ENCODE results near the gene APCDD1.

Gene APCDD1

DNA sequence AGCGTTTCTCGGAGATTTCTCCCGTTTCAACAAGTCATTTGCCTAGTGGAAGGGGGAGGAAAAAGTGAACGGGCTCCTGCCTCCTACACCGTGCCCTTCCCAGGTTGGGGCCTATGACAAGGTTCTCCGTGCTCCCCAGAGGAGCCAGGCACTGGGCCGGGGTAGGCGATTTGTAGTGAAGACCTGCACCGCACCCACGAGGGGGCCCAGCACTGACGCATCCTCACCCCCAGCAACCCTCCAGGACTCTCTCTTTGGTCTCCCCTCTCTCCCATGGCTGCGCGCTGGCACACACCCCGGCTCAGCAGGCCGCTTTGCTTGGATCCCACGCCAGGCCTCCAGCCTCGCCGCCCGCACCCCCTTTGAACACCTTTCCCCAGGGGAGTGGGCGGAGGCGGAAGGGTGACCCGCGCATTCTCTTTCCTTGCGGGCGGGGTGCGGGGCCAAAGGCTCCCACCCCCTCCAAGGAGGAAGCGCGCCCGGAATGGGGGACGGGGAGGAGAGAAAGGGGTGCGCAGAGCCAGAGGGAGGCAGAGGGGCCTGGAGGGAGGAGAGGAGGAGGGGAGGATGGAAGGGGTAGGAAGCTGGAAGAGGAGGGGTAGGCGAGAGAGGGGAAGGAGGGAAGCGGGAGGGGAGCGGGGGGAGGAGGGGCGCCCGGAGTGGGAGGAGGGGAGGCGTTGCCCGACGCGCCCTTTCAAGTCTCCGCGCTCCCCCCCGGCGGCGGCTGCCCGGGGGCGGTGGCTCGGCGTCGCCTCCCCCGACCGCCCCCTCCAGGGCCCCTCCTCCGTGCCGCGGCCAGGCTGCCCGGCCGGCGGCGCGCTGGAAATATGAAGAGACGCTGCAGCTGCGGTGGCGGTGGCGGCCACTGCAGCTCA is at the start of gene APCDD1:
TSS of gene APCDD1 (plus strand) at position 830 of the 875 bp plus-strand sequence. CDS start 347 bp downstream, outside the sequence.
- DNase-seq = no peak

DNA sequence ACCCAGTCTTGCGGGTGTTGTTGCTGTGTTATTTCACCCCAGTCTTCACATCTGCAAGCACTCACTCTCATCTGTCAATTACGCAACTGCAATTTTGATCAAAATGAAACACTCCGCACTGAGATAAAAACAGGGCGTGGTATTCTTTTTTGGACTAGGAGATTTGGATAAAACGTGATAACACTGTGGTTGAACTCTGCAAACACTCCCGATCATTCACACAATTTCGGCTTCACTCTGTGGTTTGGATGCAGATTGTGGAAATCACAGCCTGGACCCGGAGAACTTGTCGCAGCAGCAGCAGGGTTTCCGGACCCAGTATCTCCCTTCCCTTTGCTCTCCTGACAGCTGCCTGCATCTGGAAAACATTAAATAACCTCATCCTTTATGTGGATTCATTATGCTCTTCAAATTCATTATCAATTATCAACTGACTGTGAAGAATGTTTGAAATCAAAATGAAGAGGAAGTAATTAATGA is 49.4 kb upstream of the APCDD1 start:
- no peak for DNase-seq

DNA sequence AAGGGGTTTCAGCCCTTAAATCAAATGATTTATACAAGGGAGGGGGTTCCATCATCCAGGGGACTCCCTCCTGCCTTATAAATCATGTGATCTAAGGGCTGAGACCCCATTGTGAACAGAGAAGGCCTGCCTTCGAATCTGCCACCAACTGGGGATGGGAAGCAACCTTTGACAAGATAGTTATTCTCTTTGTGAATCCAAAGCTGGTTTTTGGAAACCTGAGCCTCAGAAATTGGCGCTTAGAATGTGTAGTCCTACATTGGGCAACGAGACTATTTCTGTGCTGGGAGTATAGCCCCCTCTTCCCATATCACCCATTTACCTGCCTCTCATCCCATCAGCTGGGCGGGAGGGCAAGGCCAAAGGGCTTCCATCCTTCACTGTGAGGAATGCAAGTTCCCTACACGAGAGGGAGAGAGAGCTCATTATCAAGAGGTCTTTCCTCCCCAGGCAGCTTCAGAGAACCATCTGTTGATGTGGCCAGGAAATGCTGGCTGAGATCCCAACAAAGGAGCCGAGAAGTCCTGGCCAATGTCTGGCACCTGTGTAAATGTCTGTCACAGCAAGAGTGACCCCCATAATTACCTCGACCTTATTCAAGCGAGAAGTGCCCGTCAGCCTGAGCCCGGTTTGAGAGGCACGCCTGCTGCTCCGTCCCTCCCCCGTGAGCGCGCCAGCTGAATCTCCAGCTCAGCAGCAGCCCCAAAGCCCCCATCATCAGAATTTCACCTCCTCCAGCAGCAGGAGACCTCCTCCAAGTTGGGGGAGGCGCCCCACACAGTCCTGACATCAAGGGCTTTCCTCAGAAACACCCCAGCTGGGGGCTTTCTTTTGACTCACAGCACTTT is 48.4 kb upstream of the APCDD1 start:
- DNase-seq = no peak

- no peak for DNase-seq
These were observed 46.3 kb upstream of the APCDD1 start for GRCh38 chr18:10408131-10408530.

- DNase-seq = no peak
These were observed 45.4 kb upstream of the APCDD1 start for GRCh38 chr18:10409041-10409440.

DNA sequence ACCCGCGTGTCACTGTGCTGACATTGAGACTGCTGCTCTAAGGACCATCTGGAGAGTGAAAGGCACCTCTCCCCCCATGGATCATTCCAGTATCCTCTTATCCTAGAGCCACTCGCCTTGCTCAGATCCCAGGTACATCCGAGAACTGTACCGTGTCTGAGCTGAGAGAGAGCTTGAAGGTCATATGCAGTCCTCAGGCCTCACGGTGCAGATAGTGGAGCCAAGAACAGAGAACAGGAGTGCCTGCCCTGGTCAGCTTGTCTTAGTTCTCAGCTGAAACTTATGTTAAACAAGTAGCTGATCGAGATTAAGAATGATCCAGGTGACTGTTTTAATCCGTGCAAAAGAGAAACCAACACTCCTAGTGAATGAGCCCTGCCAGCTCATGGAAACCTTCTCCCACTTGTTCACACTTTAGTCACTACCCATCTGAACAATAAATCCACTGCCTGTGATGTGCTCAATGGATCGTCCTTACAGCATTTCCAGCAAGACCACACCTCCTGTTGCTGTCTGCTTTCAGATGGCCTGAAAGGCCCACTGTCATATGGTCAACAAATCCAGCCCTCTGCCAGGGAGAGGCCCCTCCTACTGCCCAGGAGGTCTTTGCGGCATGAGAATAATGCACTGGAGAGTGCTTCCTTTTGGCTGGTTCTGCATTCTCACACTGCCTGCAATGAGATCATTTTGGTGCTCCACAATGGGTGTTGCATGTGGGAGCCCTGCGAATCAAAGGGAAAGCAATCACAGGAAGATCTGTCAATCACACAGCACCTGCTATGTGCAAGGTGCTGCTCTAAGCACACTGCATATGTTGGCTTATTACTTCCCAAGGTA is 43.7 kb upstream of the APCDD1 start:
- DNase-seq = no peak

- DNase-seq = no peak
These were observed 41.5 kb upstream of the APCDD1 start for GRCh38 chr18:10412933-10413332.

DNA sequence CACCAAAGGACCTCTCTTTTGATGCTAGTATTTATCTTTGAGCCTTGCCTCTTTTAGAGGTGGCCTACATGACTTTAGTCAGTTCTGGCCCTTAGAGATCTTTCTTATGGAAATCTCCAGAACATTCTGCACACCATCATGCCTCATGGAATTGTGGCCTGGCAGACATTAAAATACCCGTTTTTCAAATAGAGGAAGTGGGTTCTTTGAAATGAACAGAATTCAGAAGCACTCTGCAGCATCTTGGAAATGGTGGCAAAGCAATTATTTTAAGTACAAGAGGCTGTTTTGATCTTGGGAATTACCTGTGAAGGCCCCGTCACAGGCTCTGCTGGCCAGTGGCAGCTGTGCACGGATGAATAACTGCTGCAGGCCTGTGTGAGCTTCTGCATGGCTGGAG is 40.7 kb upstream of the APCDD1 start:
- DNase-seq = no peak

DNA sequence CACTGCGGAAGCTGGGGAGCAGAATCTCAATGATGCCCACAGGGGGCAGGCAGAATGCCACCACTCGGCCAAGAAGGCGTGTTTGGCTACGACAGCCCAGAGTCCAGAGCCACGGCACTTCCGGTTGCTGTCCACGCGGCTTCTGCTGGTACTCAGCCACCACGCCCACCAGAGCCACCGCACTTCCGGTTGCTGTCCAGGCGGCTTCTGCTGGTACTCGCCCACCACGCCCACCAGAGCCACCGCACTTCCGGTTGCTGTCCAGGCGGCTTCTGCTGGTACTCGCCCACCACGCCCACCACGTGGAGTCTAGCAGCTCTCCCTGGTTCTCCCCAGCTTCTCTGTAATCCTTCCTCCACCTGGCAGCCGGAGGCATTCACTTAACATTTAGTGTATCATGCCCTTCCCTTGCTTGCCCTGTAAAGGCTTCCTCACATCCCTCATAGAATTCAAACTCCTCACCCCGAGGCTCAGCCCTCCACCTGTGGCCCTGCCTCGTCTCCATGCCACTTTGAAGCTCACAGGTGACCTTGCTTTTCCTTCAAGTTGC is 40.1 kb upstream of the APCDD1 start:
- no peak for DNase-seq

- no peak for DNase-seq
These were observed 38.4 kb upstream of the APCDD1 start for GRCh38 chr18:10416065-10416464.

- DNase-seq = no peak
These were observed 37.2 kb upstream of the APCDD1 start for GRCh38 chr18:10417191-10417590.

DNA sequence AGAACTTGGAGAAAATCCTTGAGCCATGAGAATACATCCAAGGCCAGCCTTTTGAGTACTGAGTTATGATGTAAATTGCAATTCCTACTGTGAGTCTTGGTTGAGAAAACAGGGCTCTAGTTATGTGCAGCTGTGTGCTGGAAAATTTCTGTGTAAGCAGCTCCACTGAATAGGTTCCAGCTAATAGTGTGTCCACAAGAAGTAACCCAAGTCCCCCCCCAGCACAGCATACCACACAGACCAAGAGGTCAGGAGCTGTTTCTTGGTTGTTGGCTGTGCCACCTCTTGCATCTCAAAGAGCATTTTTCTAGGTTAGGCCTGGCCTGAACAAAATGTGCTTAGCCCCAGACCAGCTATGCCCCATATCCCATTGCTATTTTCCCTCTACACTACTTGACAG is 36.8 kb upstream of the APCDD1 start:
- no peak for DNase-seq

- no peak for DNase-seq
These were observed 35.6 kb upstream of the APCDD1 start for GRCh38 chr18:10418836-10419235.

DNA sequence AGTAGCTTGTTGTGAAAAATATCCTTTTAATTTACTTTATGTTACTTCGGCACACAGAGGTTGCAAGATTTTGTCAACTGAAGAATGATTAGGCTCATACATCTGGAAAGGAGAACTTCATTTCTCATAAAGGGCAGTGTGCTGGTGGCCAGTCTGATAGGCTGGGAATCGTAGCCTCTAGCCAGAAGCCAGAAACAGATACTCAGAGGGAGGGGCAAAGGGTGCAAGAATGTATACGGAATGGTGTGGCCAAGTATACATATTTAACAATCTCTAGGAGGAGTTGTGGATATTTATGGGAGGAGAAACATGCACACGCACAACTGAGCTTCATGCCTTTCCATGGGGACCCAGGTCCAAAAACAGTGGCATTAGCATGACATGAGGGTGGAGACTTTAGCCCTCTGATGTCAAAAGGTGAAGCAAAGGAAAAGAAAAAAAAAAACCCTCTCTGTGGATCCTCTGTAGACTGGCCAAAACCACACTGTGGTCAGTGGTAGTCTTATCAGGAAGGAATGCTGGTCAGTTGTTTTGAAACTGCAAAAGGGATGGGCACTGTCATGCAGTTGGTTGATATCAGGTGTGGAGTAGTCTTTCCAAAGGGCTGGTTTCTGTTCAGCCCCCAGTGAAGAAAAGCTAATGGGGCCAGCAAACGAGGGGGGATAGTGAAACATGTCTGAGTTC is 34.9 kb upstream of the APCDD1 start:
- DNase-seq = no peak

DNA sequence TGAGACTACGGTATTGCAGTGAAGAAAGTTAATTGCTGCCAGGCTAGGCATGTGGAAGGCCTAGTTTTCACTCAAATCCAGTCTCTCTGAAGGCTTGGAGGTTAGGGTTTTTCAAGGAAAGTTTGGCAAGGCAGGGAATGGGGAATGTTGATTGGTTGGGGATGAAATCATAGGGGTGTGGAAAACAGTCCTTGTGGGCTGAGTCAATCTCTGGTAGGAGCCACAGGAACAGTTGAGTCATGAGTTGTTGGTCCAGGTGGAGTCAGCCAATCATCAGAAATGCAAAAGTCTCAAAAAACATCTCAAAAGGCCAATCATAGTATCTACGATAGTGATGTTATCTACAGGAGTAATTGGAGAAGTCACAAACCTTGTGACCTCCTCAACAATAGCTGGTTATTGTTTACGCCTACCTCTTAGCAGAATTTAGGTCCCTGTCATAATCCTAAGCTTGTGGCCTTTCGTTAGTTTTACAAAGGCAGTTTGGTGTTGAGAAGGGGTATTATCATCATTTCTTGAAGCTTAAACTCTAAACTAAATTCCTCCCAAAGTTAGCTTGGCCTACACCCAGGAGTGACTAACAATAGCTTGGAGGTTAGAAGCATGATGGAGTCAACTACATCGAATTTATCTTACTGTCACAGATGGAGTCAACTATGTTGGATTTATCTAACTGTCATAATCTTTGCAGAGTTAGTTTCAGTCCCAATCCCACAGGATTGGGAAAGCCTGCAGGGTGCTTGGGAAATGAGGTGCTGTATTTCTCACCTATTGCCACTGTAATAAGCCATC is 33.7 kb upstream of the APCDD1 start:
- DNase-seq = no peak

- DNase-seq = no peak
These were observed 32.6 kb upstream of the APCDD1 start for GRCh38 chr18:10421859-10422258.

GRCh38 chr18:10422731-10423130 is 31.7 kb upstream of the APCDD1 start:
- no peak for DNase-seq

DNA sequence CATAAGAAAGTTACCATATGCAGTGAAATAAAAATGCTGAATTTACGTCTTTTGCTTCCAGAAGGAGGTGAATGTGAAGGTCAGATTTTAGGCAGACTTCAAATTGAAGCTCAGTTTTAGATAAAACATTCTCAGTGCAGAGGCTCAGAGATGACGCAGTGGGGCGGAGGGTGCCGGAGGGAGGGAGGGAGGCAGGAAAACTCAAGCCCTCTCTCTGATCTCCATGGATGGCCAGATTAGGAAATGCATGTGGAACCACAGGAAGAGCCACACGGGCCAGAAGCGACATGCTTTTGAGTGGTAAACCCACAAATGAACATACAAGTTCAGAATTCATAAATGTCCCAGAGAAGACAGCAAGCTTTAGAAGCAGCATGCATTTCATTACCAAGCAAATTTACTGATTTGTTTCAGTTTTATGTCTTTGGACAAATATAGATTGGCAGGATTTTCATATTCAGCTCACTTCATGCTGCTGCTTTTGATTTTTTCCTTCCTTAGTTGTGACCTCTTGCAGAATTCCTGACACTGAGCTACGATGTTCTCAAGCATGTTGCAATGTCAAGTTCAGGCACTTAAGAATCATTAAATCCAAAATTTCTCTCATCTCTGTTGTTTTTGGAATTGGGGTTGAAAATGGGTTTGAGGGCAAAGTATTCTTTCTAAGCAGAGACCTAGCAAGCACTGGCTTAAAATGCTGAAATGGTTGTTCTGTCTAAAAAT is 29.7 kb upstream of the APCDD1 start:
- no peak for DNase-seq

DNA sequence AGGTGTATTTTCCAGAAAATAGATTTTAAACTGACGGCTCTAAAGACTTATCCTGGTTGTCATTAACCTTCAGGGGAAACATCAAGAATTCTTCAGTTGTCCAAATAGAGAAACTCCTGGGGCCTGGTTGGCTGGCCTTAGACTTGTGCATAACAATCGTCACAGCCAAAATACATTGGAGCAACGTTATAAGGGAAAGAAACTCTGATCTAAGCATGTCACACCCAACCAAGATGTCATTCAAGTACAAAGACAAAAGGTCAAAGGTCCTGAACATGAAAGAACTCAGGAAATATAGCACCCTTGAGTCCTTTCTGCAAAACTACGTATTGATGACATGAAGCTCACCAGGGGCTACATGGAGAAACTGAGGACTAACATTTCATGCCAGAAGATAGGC is 23.8 kb upstream of the APCDD1 start:
- DNase-seq = no peak

- DNase-seq = no peak
These were observed 22.8 kb upstream of the APCDD1 start for GRCh38 chr18:10431680-10432079.
